Neuronal stem cell (in vitro differentiated cells): ENCODE results near the gene MTA1.

Experiments used
- DNase-seq: peaks from one replicate; pipeline ENCODE4 v3.0.0-alpha.2; 2013; ENCODE audit warnings: low spot score
- H2AFZ ChIP-seq: one replicate; pipeline ENCODE4 v1.6.1; 2013; ENCODE audit warnings: mild to moderate bottlenecking, low read length, inconsistent platforms
- H2AK5ac ChIP-seq: 2 replicates; pipeline ENCODE4 v1.6.1; 2013; ENCODE audit warnings: low read depth, mild to moderate bottlenecking, inconsistent platforms, low read length, moderate library complexity, mixed read lengths
- H2BK120ac ChIP-seq: 2 replicates; pipeline ENCODE4 v1.6.1; 2013; ENCODE audit warnings: low read depth, mild to moderate bottlenecking, inconsistent platforms, low read length, moderate library complexity, mixed read lengths
- H2BK12ac ChIP-seq: one replicate; pipeline ENCODE4 v1.6.1; 2013; ENCODE audit warnings: low read length, inconsistent platforms
- H2BK15ac ChIP-seq: 2 replicates; pipeline ENCODE4 v1.6.1; 2013; ENCODE audit warnings: mild to moderate bottlenecking, low read length, inconsistent platforms, mixed read lengths
- H2BK5ac ChIP-seq: one replicate; pipeline ENCODE4 v1.6.1; 2013; ENCODE audit warnings: inconsistent platforms, mild to moderate bottlenecking, low read length, moderate library complexity
- H3K14ac ChIP-seq: one replicate; pipeline ENCODE4 v1.6.1; 2013; ENCODE audit warnings: low read length, inconsistent platforms
- H3K18ac ChIP-seq: 2 replicates; pipeline ENCODE4 v1.6.1; 2013; ENCODE audit warnings: low read length, inconsistent platforms
- H3K23ac ChIP-seq: 2 replicates; pipeline ENCODE4 v1.6.1; 2013; ENCODE audit warnings: low read depth, mild to moderate bottlenecking, mixed read lengths, low read length, inconsistent platforms; ENCODE audit not compliant: poor library complexity
- H3K27ac ChIP-seq: replicated peaks from 3 replicates; pipeline ENCODE4 v1.5.1; 2013; ENCODE audit warnings: low read length, inconsistent platforms
- H3K27me3 ChIP-seq, 3 experiments: 2 replicates each; pipeline ENCODE4 v1.6.1; 2013; ENCODE audit warnings: low read length in 3 of 3, mild to moderate bottlenecking in 2 of 3, inconsistent platforms in 1 of 3, low read depth in 1 of 3, mixed read lengths in 1 of 3, moderate library complexity in 1 of 3; ENCODE audit not compliant: control insufficient read depth in 3 of 3, insufficient read depth in 3 of 3
- H3K36me3 ChIP-seq, 2 donors: replicated peaks in 1 of 2; 2 replicates each; pipeline ENCODE4 v1.6.1; 2013; ENCODE audit warnings: low read length in 2 of 2; ENCODE audit not compliant: control insufficient read depth in 2 of 2, insufficient read depth in 2 of 2
- H3K4ac ChIP-seq: 2 replicates; pipeline ENCODE4 v1.6.1; 2013; ENCODE audit warnings: inconsistent platforms, mild to moderate bottlenecking, low read length, moderate library complexity
- H3K4me1 ChIP-seq, 2 donors: 1 replicate in 1 of 2; 2 replicates in 1 of 2; pipeline ENCODE4 v1.6.1; 2013; ENCODE audit warnings: low read length in 2 of 2, low read depth in 1 of 2; ENCODE audit not compliant: control insufficient read depth in 2 of 2, insufficient read depth in 1 of 2
- H3K4me2 ChIP-seq: one replicate; pipeline ENCODE4 v1.6.1; 2013; ENCODE audit warnings: mild to moderate bottlenecking, low read length, inconsistent platforms; ENCODE audit not compliant: insufficient read depth, poor library complexity, severe bottlenecking
- H3K4me3 ChIP-seq, 2 donors: 2 replicates each; pipeline ENCODE4 v1.5.1; 2013; ENCODE audit warnings: low read length in 2 of 2, mild to moderate bottlenecking in 2 of 2, inconsistent platforms in 1 of 2, moderate library complexity in 1 of 2
- H3K79me1 ChIP-seq: one replicate; pipeline ENCODE4 v1.6.1; 2013; ENCODE audit warnings: low read depth, mild to moderate bottlenecking, inconsistent platforms, low read length, moderate library complexity
- H3K9ac ChIP-seq: one replicate; pipeline ENCODE4 v1.6.1; 2013; ENCODE audit warnings: mild to moderate bottlenecking, low read depth, low read length, inconsistent platforms; ENCODE audit not compliant: poor library complexity
- H3K9me3 ChIP-seq, 2 donors: replicated peaks in 1 of 2; 2 replicates each; pipeline versions ENCODE3 to v1.6.1; 2013; ENCODE audit warnings: low read length in 2 of 2, mild to moderate bottlenecking in 2 of 2, inconsistent platforms in 1 of 2, low read depth in 1 of 2, mixed read lengths in 1 of 2, moderate library complexity in 1 of 2; ENCODE audit not compliant: control insufficient read depth in 2 of 2, insufficient read depth in 1 of 2
- H4K8ac ChIP-seq: one replicate; pipeline ENCODE4 v1.6.1; 2013; ENCODE audit warnings: low read depth, mild to moderate bottlenecking, inconsistent platforms, low read length, moderate library complexity
- H4K91ac ChIP-seq: one replicate; pipeline ENCODE4 v1.6.1; 2013; ENCODE audit warnings: low read length, low read depth, mild to moderate bottlenecking, inconsistent platforms; ENCODE audit not compliant: poor library complexity
- WGBS, 2 donors: extraction: QIAGEN DNeasy Blood & Tissue Kit; methylation state at CpG; one replicate each; pipeline ENCODE4 v1.1.7; 2013; ENCODE audit warnings: missing lambda C conversion rate in 2 of 2, mixed read lengths in 1 of 2; ENCODE audit not compliant: insufficient read length in 2 of 2, insufficient replicate concordance in 1 of 2; ENCODE audit errors: extremely low coverage in 2 of 2; 5-methylcytosine and 5-hydroxymethylcytosine counted together

The MTA1 gene

DNA sequence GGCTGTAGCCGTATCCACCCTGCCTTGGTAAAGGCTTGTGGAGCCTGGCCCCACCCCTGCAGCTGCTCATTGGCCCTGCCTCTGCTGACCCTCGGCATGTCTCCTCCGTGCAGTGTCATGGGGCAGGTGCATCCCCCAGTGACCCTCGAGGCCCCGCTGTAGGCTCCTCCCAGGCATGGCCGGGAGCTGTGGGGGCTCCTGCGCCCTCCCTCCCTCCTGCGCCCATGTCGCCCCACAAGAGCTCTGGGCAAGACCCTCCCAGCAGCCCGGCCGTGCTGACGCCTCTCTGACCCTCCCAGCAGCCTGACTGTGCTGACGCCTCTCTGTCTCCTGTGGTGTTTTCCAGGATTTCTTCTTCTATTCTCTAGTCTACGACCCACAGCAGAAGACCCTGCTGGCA lies 34.2 kb downstream of the MTA1 start:
- no peak overlapping the region for H3K14ac ChIP-seq
- no peak overlapping the region for H3K23ac ChIP-seq
- H2BK120ac ChIP-seq = no peak overlapping the region
- no peak overlapping the region for H4K91ac ChIP-seq
- H3K4me3 ChIP-seq = no peak overlapping the region
- WGBS, 2 donors = no CpG with 5 or more reads among the region's 14 CpGs
- H3K27me3 ChIP-seq = no peaks in the 10 kb centered on the region
- no peak overlapping the region for H2BK5ac ChIP-seq
- no peak overlapping the region for H3K4me2 ChIP-seq
- no peaks in the 10 kb centered on the region for H3K4me1 ChIP-seq
- H2BK12ac ChIP-seq = no peak overlapping the region
- H3K9ac ChIP-seq = no peak overlapping the region
- no peak overlapping the region for H3K27ac ChIP-seq
- peaks cover 62 to 87% of the 10 kb centered on the region in 2 donors for H3K36me3 ChIP-seq
- no peak overlapping the region for H3K18ac ChIP-seq
- no peak overlapping the region for H2BK15ac ChIP-seq
- H3K9me3 ChIP-seq = peaks cover 0 to 2% of the 10 kb centered on the region in 2 donors
- peaks cover 32% of the 10 kb centered on the region for H3K79me1 ChIP-seq
- no peak overlapping the region for H4K8ac ChIP-seq
- no peak overlapping the region for H2AK5ac ChIP-seq
- H3K4ac ChIP-seq = no peak overlapping the region
- no peak for DNase-seq
- H2AFZ ChIP-seq = no peak overlapping the region

DNA sequence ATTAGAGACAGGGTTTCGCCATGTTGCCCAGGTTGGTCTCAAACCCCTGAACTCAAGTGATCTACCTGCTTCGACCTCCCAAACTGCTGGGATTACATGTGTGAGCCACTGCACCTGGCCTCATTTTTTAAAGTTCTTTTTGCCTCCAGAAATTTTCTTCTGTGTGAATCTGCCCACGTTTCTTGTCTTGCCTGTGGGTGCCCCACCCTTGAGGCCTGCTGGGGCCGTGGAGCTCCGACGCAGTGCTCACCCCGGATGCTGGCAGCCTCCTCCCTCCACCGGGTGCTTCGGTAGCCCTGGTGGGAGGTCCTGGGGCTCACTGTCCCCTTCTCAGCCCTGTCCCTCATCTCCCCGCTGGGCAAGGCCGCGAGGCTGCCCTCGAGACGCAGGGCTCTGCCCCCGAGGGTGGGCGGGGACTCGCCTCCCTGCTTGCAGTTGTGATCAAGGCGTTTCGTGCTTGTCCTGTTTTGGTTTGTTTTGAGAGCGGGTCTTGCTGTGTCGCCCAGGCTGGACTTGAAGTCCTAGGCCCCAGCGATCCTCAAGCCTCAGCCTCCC lies 35.5 kb downstream of the MTA1 start:
- DNase-seq = no peak
- no peak overlapping the region for H3K14ac ChIP-seq
- no peak overlapping the region for H2BK5ac ChIP-seq
- H2AFZ ChIP-seq = no peak overlapping the region
- no peak overlapping the region for H4K91ac ChIP-seq
- no peak overlapping the region for H2BK15ac ChIP-seq
- no peak overlapping the region for H2AK5ac ChIP-seq
- no peaks in the 10 kb centered on the region for H3K27me3 ChIP-seq
- no peak overlapping the region for H3K4me3 ChIP-seq
- H3K18ac ChIP-seq = no peak overlapping the region
- no peak overlapping the region for H3K9ac ChIP-seq
- H2BK12ac ChIP-seq = no peak overlapping the region
- peaks cover 0 to 2% of the 10 kb centered on the region in 2 donors for H3K9me3 ChIP-seq
- H4K8ac ChIP-seq = no peak overlapping the region
- no peak overlapping the region for H3K27ac ChIP-seq
- H3K36me3 ChIP-seq = peaks cover 53 to 81% of the 10 kb centered on the region in 2 donors
- H3K4me1 ChIP-seq = no peaks in the 10 kb centered on the region
- H3K4ac ChIP-seq = no peak overlapping the region
- H2BK120ac ChIP-seq = no peak overlapping the region
- H3K4me2 ChIP-seq = no peak overlapping the region
- WGBS, 2 donors = no CpG with 5 or more reads among the region's 22 CpGs
- peaks cover 24% of the 10 kb centered on the region for H3K79me1 ChIP-seq
- H3K23ac ChIP-seq = peak overlapping the region; percentile 10

DNA sequence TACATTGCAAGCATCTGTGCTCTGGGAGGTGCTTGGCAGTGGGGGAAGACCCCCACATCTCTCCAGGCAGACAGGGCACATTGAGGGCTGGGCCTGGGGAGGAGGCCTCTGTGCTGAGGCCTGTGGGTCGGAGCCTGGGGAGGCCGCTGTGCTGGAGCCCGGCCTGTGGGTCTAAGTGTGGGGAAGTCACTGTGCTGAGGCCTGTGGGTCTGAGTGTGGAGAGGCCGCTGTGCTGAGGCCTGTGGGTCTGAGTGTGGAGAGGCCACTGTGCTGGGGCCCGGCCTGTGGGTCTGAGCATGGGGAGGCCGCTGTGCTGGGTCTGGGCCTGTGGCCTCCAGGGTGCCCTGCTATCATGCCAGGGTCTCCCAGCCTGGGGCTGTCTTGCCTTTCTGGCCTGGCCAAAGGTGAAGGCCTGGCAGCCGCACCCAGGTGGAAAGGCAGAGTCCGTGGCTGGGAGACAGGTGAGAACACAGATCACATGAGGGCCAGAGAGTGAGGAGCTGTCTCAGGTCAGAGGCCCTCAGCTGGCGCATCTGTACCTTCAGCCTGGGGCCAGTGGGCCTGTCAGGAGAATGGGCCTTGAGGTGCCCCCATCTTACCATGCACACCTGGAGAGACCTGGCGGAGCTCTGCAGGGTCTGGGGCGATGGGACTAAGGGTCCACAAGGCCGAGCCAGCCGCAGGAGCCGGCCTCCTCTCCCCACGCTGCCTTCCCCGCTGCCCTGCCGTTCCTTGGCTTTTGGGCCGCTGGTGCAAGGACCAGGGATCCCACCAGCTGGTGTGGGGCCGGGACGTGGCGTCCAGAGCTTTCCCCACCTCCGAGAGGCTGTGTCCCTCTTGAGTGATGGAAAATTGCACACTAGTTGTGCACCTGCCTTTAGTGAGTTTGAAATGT lies 36.4 kb downstream of the MTA1 start:
- H3K27ac ChIP-seq = no peak overlapping the region
- H3K18ac ChIP-seq = no peak overlapping the region
- no peak overlapping the region for H3K4ac ChIP-seq
- no peaks in the 10 kb centered on the region for H3K4me1 ChIP-seq
- H4K8ac ChIP-seq = peak overlapping the region; percentile 65
- H2AFZ ChIP-seq = no peak overlapping the region
- DNase-seq = no peak
- no peak overlapping the region for H2BK120ac ChIP-seq
- peak overlapping the region; percentile 44 for H3K9ac ChIP-seq
- no CpG with 5 or more reads among the region's 22 CpGs for WGBS, 2 donors
- H3K4me3 ChIP-seq = no peak overlapping the region
- H2BK5ac ChIP-seq = no peak overlapping the region
- no peak overlapping the region for H4K91ac ChIP-seq
- peaks cover 55 to 81% of the 10 kb centered on the region in 2 donors for H3K36me3 ChIP-seq
- H3K23ac ChIP-seq = peak overlapping the region; percentile 65
- H3K4me2 ChIP-seq = no peak overlapping the region
- H3K27me3 ChIP-seq = no peaks in the 10 kb centered on the region
- H2BK12ac ChIP-seq = no peak overlapping the region
- no peak overlapping the region for H2BK15ac ChIP-seq
- H2AK5ac ChIP-seq = no peak overlapping the region
- H3K14ac ChIP-seq = peak overlapping the region; percentile 56
- peaks cover 0 to 2% of the 10 kb centered on the region in 2 donors for H3K9me3 ChIP-seq
- peaks cover 22% of the 10 kb centered on the region for H3K79me1 ChIP-seq
